HCT116 (cell line): Measurements from ENCODE around the gene MYCL. TPM values are rescaled to one million over a fixed set of nuclear protein-coding genes. Genes with fewer than 3 reads are reported as not detected.

ENCODE experiments used
- ATAC-seq: fragments of 200-7000 bp; cut with Tn5 transposase; 2 replicates; pipeline ENCODE4 v1.9.1; 2020; ENCODE audit warnings: mild to moderate bottlenecking, moderate library complexity
- BruUV-seq: library from RNA; stranded (reverse); fragments of 400-500 nt; replicated peaks from 2 replicates; lab custom pipeline; 2021; lab: Mats Ljungman, UMichigan
- CTCF ChIA-PET: fragments of 300-600 bp; sonication (Branson Sonifier 250); formaldehyde crosslinking; loops from one replicate; lab custom pipeline; 2021; ENCODE audit warnings: antibody characterized with exemption; lab: Charles Lee
- POLR2A ChIA-PET: fragments of 300-600, 350-600 bp; sonication (Branson Sonifier 250); formaldehyde crosslinking; loops from one replicate; lab custom pipeline; 2021; ENCODE audit warnings: antibody characterized with exemption; lab: Charles Lee
- RAD21 ChIA-PET, 2 experiments: fragments of 300-600 bp; sonication (Branson Sonifier 250); formaldehyde crosslinking; loops; one replicate each; lab custom pipeline; 2023; ENCODE audit warnings: low total read pairs in 2 of 2; ENCODE audit not compliant: uncharacterized antibody in 2 of 2, unreplicated experiment in 2 of 2, low non-redundant PET in 1 of 2; lab: Charles Lee
- DNase-seq: peaks from one replicate; pipeline ENCODE4 v3.0.0-alpha.2; 2010; ENCODE audit warnings: low read depth, low spot score
- H2AFZ ChIP-seq: fragments of 200-600 bp; shearing (Covaris generic), sonication (generic); 2 replicates; pipeline ENCODE4 v1.6.1; 2017; ENCODE audit warnings: low read depth, mixed run types, mixed read lengths, antibody characterized with exemption, low read length; ENCODE audit not compliant: poor library complexity, severe bottlenecking
- H3K27ac ChIP-seq: 2 replicates; pipeline ENCODE4 v1.5.1; 2012; ENCODE audit warnings: low read depth, low read length
- H3K27me3 ChIP-seq: fragments of 200-600 bp; sonication (generic); 2 replicates; pipeline ENCODE4 v1.6.1; 2016; ENCODE audit warnings: mixed run types, low read length, mixed read lengths; ENCODE audit not compliant: insufficient read depth
- H3K36me3 ChIP-seq, 2 experiments: fragments of 200-500 bp in 1 of 2; fragments of 200-600 bp in 1 of 2; sonication (Bioruptor generic) in 1 of 2; sonication (generic) in 1 of 2; 2 replicates each; pipeline versions ENCODE4 v1.5.1 to v1.6.1; 2014 to 2016; ENCODE audit warnings: low read length in 2 of 2, inconsistent platforms in 1 of 2, mixed read lengths in 1 of 2, mixed run types in 1 of 2; ENCODE audit not compliant: insufficient read depth in 2 of 2, control insufficient read depth in 1 of 2
- H3K4me1 ChIP-seq, 2 experiments: fragments of 200-600 bp in 1 of 2; sonication (generic) in 1 of 2; 2 replicates each; pipeline versions ENCODE4 v1.5.1 to v1.6.1; 2012 to 2017; ENCODE audit warnings: low read length in 2 of 2, inconsistent platforms in 1 of 2, mild to moderate bottlenecking in 1 of 2, mixed read lengths in 1 of 2, mixed run types in 1 of 2, moderate library complexity in 1 of 2; ENCODE audit not compliant: insufficient read depth in 2 of 2, control insufficient read depth in 1 of 2
- H3K4me2 ChIP-seq: fragments of 200-600 bp; sonication (generic); 2 replicates; pipeline ENCODE4 v1.6.1; 2017; ENCODE audit warnings: mixed run types, low read length, mixed read lengths
- H3K4me3 ChIP-seq, 2 experiments: fragments of 200-600 bp in 1 of 2; sonication (generic) in 1 of 2; replicated peaks in 1 of 2; 2 replicates each; pipeline ENCODE4 v1.5.1; 2011 to 2016; ENCODE audit warnings: low read length in 2 of 2, control low read depth in 1 of 2, low read depth in 1 of 2, mild to moderate bottlenecking in 1 of 2, mixed read lengths in 1 of 2, mixed run types in 1 of 2
- H3K79me2 ChIP-seq: fragments of 200-600 bp; sonication (generic); 2 replicates; pipeline ENCODE4 v1.6.1; 2017; ENCODE audit warnings: mild to moderate bottlenecking, mixed run types, low read length, moderate library complexity, mixed read lengths; ENCODE audit not compliant: insufficient read depth
- H3K9ac ChIP-seq: fragments of 200-600 bp; sonication (generic); 2 replicates; pipeline ENCODE4 v1.6.1; 2016; ENCODE audit warnings: low read length, mixed read lengths
- H3K9me2 ChIP-seq: fragments of 200-600 bp; sonication (generic), shearing (Covaris generic); 2 replicates; pipeline ENCODE4 v1.6.1; 2017; ENCODE audit warnings: mixed run types, mild to moderate bottlenecking, moderate library complexity; ENCODE audit not compliant: insufficient read depth
- H3K9me3 ChIP-seq, 2 experiments: fragments of 200-500 bp in 1 of 2; fragments of 200-600 bp in 1 of 2; sonication (Bioruptor generic) in 1 of 2; sonication (generic) in 1 of 2; 2 replicates each; pipeline ENCODE4 v1.6.1; 2014 to 2017; ENCODE audit warnings: low read length in 2 of 2, mixed read lengths in 2 of 2, inconsistent platforms in 1 of 2, low read depth in 1 of 2, mild to moderate bottlenecking in 1 of 2, mixed run types in 1 of 2, moderate library complexity in 1 of 2; ENCODE audit not compliant: control insufficient read depth in 1 of 2, insufficient read depth in 1 of 2
- H4K20me1 ChIP-seq: fragments of 200-600 bp; sonication (generic), shearing (Covaris generic); 2 replicates; pipeline ENCODE4 v1.6.1; 2017; ENCODE audit warnings: mixed run types, mild to moderate bottlenecking, moderate library complexity; ENCODE audit not compliant: insufficient read depth
- EGR1 ChIP-seq: IDR thresholded peaks from 2 replicates; pipeline ENCODE4 v1.6.1; 2012; ENCODE audit warnings: low read depth
- FOSL1 ChIP-seq: IDR thresholded peaks from 2 replicates; pipeline ENCODE4 v1.6.1; 2012; ENCODE audit warnings: low read depth
- MAX ChIP-seq: IDR thresholded peaks from 2 replicates; pipeline ENCODE4 v1.6.1; 2012
- RAD21 ChIP-seq: IDR thresholded peaks from 2 replicates; pipeline ENCODE4 v1.6.1; 2012; ENCODE audit warnings: low read depth, mild to moderate bottlenecking
- REST ChIP-seq: IDR thresholded peaks from 2 replicates; pipeline ENCODE4 v1.6.1; 2012; ENCODE audit warnings: low read depth
- intact Hi-C: fragments of 100-400 bp; cut with micrococcal nuclease; formaldehyde crosslinking; loops from 2 replicates; pipeline ENCODE4 v1.10.0; 2022
- total RNA-seq: library from RNA; stranded (reverse); gene quantifications from one replicate; pipeline ENCODE4 v1.2.1, GENCODE V29; 2021; ENCODE audit not compliant: unreplicated experiment

The MYCL gene
- total RNA-seq, 1 experiment from 2014 or later, result 10.0 TPM

- no peaks in the 10 kb centered on the region for H3K9me2 ChIP-seq
- H3K79me2 ChIP-seq, result no peaks in the 10 kb centered on the region
- H3K36me3 ChIP-seq, result no peaks in the 10 kb centered on the region
- ChIA-PET RAD21 (interaction anchor here in 1 of 2 experiments (0.6 kb wide), 1 partner anchor 17 kb away, joined by 4 read pairs; no protein-coding TSS in a partner anchor), POLR2A (interaction anchor here (2.3 kb wide), 1 partner anchor 54 kb away, joined by 7 read pairs; the partner anchor contains the start of gene MFSD2A), CTCF (interaction anchor here (1.6 to 1.8 kb wide), 2 partner anchors 36 to 83 kb away, joined by 3 to 21 read pairs; no protein-coding TSS in a partner anchor)
- H3K4me1 ChIP-seq, result peaks cover 18 to 33% of the 10 kb centered on the region in 2 experiments
- ATAC-seq (no peak), DNase-seq (no peak)
- H3K27me3 ChIP-seq, result no peaks in the 10 kb centered on the region
- no peak for TF ChIP-seq RAD21
- TF ChIP-seq REST, result no peak
- no peak for TF ChIP-seq MAX
- TF ChIP-seq FOSL1, result no peak
- no peak for TF ChIP-seq EGR1
- H3K4me3 ChIP-seq, result peak overlapping the region; percentile 72 to 76
- H2AFZ ChIP-seq, result peak overlapping the region; percentile 80
- BruUV-seq, result no TSS peak
- H3K4me2 ChIP-seq, result peak overlapping the region; percentile 98
- intact Hi-C loops, result loop anchor here (5.0 kb wide), 1 partner anchor 294 kb away; no protein-coding TSS in a partner anchor
- peak overlapping the region; percentile 76 for H3K9ac ChIP-seq
- peak overlapping the region; percentile 58; the same call in 1 of the 2 replicates for H3K27ac ChIP-seq
- H4K20me1 ChIP-seq, result no peaks in the 10 kb centered on the region
- no peaks in the 10 kb centered on the region for H3K9me3 ChIP-seq
These were observed 854 bp downstream of the MYCL start for GRCh38 chr1:39900662-39901463.
